ENCODE results near the gene MTARC2.

DNA sequence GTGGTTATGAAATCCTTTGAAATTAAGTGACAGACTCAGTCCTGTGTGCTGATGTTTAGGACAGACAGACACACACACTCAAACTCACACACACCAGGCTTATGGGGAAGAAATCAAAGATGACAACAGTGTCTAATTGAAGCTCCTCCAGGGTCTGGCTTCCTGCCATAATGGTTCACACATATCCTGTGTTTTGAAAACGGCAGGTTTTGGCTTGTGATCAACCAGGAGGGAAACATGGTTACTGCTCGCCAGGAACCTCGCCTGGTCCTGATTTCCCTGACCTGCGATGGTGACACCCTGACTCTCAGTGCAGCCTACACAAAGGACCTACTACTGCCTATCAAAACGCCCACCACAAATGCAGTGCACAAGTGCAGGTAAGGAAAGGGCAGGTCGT is 43.2 kb downstream of the MTARC2 start:
- TF ChIP-seq, protein P1, sequence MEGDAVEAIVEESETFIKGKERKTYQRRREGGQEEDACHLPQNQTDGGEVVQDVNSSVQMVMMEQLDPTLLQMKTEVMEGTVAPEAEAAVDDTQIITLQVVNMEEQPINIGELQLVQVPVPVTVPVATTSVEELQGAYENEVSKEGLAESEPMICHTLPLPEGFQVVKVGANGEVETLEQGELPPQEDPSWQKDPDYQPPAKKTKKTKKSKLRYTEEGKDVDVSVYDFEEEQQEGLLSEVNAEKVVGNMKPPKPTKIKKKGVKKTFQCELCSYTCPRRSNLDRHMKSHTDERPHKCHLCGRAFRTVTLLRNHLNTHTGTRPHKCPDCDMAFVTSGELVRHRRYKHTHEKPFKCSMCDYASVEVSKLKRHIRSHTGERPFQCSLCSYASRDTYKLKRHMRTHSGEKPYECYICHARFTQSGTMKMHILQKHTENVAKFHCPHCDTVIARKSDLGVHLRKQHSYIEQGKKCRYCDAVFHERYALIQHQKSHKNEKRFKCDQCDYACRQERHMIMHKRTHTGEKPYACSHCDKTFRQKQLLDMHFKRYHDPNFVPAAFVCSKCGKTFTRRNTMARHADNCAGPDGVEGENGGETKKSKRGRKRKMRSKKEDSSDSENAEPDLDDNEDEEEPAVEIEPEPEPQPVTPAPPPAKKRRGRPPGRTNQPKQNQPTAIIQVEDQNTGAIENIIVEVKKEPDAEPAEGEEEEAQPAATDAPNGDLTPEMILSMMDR (IDR thresholded peaks at IDR 0.05): no peak
- no peak for TF ChIP-seq POLR2A (IDR thresholded peaks at IDR 0.05)
